SU-DHL-6 (cell line): ENCODE data around the gene APC.

Experiments used
- H2AFZ ChIP-seq: fragments of 200-600 bp; sonication (generic); 2 replicates; pipeline ENCODE4 v1.6.1; 2014; ENCODE audit warnings: low read depth, mild to moderate bottlenecking, moderate library complexity, mixed read lengths, antibody characterized with exemption, low read length; ENCODE audit not compliant: severe bottlenecking
- H3F3A ChIP-seq: fragments of 200-600 bp; shearing (Covaris generic); 2 replicates; pipeline ENCODE4 v1.6.0; 2016; ENCODE audit warnings: antibody characterized with exemption, mild to moderate bottlenecking; ENCODE audit not compliant: insufficient read depth
- H3K27ac ChIP-seq: fragments of 200-600 bp; sonication (generic); 2 replicates; pipeline ENCODE4 v1.5.1; 2016; ENCODE audit warnings: low read depth, mild to moderate bottlenecking, low read length, moderate library complexity, mixed read lengths
- H3K27me3 ChIP-seq: fragments of 200-600 bp; sonication (generic), shearing (Covaris generic); 2 replicates; pipeline ENCODE4 v1.6.0; 2014; ENCODE audit warnings: mild to moderate bottlenecking, low read length
- H3K36me3 ChIP-seq: fragments of 200-600 bp; sonication (generic); 2 replicates; pipeline ENCODE4 v1.6.1; 2014; ENCODE audit warnings: mild to moderate bottlenecking, low read length, mixed read lengths
- H3K4me2 ChIP-seq: fragments of 300-600, 200-600 bp; shearing (Covaris generic), sonication (generic); 2 replicates; pipeline ENCODE4 v1.6.0; 2014; ENCODE audit warnings: low read length, low read depth, mild to moderate bottlenecking; ENCODE audit not compliant: poor library complexity, severe bottlenecking
- H3K4me3 ChIP-seq: fragments of 200-600 bp; sonication (generic); 2 replicates; pipeline ENCODE4 v1.5.1; 2014; ENCODE audit warnings: antibody characterized with exemption, low read length, mild to moderate bottlenecking, mixed read lengths; ENCODE audit not compliant: insufficient read depth, poor library complexity, severe bottlenecking
- H3K79me2 ChIP-seq: fragments of 200-600 bp; sonication (generic); 2 replicates; pipeline ENCODE4 v1.6.1; 2014; ENCODE audit warnings: mild to moderate bottlenecking, low read length, moderate library complexity; ENCODE audit not compliant: insufficient read depth
- H3K9ac ChIP-seq: fragments of 200-600 bp; sonication (generic); 2 replicates; pipeline ENCODE4 v1.7.0; 2014; ENCODE audit warnings: mild to moderate bottlenecking, low read length
- H3K9me2 ChIP-seq: fragments of 200-600 bp; sonication (generic); replicated peaks from 2 replicates; pipeline ENCODE4 v1.6.1; 2014; ENCODE audit warnings: low read length; ENCODE audit not compliant: insufficient read depth
- H3K9me3 ChIP-seq: fragments of 200-600 bp; sonication (generic); 2 replicates; pipeline ENCODE4 v1.6.1; 2014; ENCODE audit warnings: low read length, mixed read lengths; ENCODE audit not compliant: insufficient read depth
- H4K20me1 ChIP-seq: fragments of 200-600 bp; sonication (generic); 2 replicates; pipeline ENCODE4 v1.6.1; 2014; ENCODE audit warnings: low read depth, mild to moderate bottlenecking, antibody characterized with exemption, low read length, moderate library complexity, mixed read lengths
- CTCF ChIP-seq: fragments of 200-600 bp; sonication (generic); IDR thresholded peaks from one replicate; pipeline ENCODE4 v1.5.1; 2017; ENCODE audit warnings: antibody characterized with exemption, mild to moderate bottlenecking, low read length, moderate library complexity; ENCODE audit not compliant: insufficient read depth, poor library complexity, severe bottlenecking
- EZH2phosphoT487 ChIP-seq: fragments of 200-600 bp; sonication (generic), shearing (Covaris generic); conservative IDR thresholded peaks from 2 replicates; pipeline ENCODE4 v1.6.1; 2018; ENCODE audit warnings: mild to moderate bottlenecking, antibody characterized with exemption, low read length, moderate library complexity, mixed read lengths

Gene APC

GRCh38 chr5:112737463-112738190 is at the start of gene APC:
APC (plus strand) TSS chr5:112737885; CDS start chr5:112754891, 17,006 bp downstream.
- Histone ChIP-seq H3K4me2 (peak within 1 kb of the TSS; percentile 89), H3K9me2 (no peaks in the 10 kb centered on the region), H3K27me3 (no peaks in the 10 kb centered on the region), H2AFZ (peak within 1 kb of the TSS; percentile 94), H3K36me3 (no peaks in the 10 kb centered on the region), H3K27ac (peak within 1 kb of the TSS; percentile 50), H3F3A (peaks cover 9% of the 10 kb centered on the region; the same call in 1 of the 2 replicates), H3K9me3 (no peaks in the 10 kb centered on the region), H4K20me1 (no peaks in the 10 kb centered on the region), H3K4me3 (peak within 1 kb of the TSS; percentile 90), H3K79me2 (peaks cover 51% of the 10 kb centered on the region), H3K9ac (peak within 1 kb of the TSS; percentile 73)
- no peak for TF ChIP-seq EZH2phosphoT487
- no peak for TF ChIP-seq CTCF

DNA sequence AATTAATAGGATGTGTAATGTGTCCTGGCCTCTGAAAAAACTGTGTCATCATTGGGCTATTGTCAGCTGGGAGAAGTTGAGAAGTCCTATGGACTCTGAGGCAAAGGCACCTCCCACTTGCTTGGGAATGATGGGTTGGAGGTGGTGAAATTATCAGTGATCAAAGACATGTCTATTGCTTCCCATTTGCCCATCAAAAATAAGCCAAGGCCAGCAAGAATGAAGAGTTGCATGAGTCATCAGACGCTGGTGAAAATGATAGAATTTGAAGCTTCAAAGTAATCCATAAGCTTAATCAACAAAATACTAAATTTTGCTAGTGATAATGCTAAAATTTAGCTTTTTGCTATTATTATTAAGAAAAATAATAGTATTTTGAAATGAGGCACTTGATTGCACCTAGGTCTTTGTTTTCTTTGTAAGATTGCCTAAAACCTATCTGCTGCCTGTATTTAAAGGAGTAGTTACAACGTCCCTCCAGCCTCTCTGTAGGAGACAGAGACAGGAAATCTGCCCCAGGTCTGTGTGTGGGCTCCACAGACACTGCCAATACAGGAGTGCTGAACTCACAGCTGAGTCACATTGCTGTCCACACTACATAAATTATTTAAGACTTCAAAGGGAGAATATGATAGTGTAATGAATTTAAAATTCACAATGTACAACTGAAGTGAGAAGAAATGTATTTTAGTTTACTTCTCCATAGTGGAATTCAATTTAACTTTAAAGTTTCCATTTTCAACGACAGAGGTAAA is 48.4 kb upstream of the APC start:
- no peak overlapping the region for H2AFZ ChIP-seq
- H3K4me2 ChIP-seq: no peak overlapping the region
- H3K9me2 ChIP-seq: no peaks in the 10 kb centered on the region

GRCh38 chr5:112690605-112691338 is 46.9 kb upstream of the APC start:
- TF ChIP-seq EZH2phosphoT487: no peak
- TF ChIP-seq CTCF: no peak
- Histone ChIP-seq H3F3A (no peaks in the 10 kb centered on the region), H4K20me1 (no peaks in the 10 kb centered on the region), H3K36me3 (no peaks in the 10 kb centered on the region), H3K27me3 (no peaks in the 10 kb centered on the region), H3K9me3 (no peaks in the 10 kb centered on the region), H3K4me2 (no peak overlapping the region), H3K9me2 (no peaks in the 10 kb centered on the region), H3K9ac (no peak overlapping the region), H3K4me3 (no peak overlapping the region), H3K27ac (no peak overlapping the region), H3K79me2 (no peaks in the 10 kb centered on the region), H2AFZ (no peak overlapping the region)

More for the DNA sequence above, 48.4 kb upstream of the APC start:
- Histone ChIP-seq H3K9me3 (no peaks in the 10 kb centered on the region), H3F3A (no peaks in the 10 kb centered on the region), H3K36me3 (no peaks in the 10 kb centered on the region), H3K9ac (no peak overlapping the region), H4K20me1 (no peaks in the 10 kb centered on the region), H3K27ac (no peak overlapping the region), H3K79me2 (no peaks in the 10 kb centered on the region), H3K4me3 (no peak overlapping the region), H3K27me3 (no peaks in the 10 kb centered on the region)
- TF ChIP-seq CTCF: no peak
- TF ChIP-seq EZH2phosphoT487: no peak
